GM19452 (cell line): ENCODE measurements around the gene DNAH2.

Experiments
- ATAC-seq: cut with Tn5 transposase; IDR thresholded peaks from one replicate; pipeline ENCODE4 v1.9.1; 2021; ENCODE audit not compliant: unreplicated experiment

DNAH2 gene

GRCh38 chr17:7719661-7720060, 2.1 kb downstream of the DNAH2 start:
- no peak for ATAC-seq

GRCh38 chr17:7720125-7720524, 2.6 kb downstream of the DNAH2 start:
- no peak for ATAC-seq

- ATAC-seq = no peak
Observed at GRCh38 chr17:7721612-7722011, 4.1 kb downstream of the DNAH2 start.

DNA sequence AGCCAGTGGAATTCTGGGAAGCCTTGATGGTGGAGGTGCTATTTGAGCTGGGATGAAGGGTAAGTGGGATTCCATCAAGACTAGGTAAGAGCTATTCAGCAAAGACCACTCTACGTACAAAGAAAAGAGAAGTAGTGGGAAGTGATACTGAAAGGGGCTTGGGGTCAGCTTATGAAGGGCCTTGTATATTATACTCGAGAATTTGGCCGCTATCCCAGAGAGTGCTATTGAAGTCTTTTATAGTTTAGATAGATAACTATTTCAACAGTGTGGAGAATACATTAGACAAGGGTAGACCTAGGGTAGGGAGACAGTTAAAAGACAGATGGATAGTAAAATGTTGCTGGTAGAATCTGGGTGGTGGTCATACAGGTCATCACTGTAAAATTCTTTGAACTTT, 10.3 kb downstream of the DNAH2 start:
- no peak for ATAC-seq

- no peak for ATAC-seq
Observed at GRCh38 chr17:7729816-7730215, 12.3 kb downstream of the DNAH2 start.

DNA sequence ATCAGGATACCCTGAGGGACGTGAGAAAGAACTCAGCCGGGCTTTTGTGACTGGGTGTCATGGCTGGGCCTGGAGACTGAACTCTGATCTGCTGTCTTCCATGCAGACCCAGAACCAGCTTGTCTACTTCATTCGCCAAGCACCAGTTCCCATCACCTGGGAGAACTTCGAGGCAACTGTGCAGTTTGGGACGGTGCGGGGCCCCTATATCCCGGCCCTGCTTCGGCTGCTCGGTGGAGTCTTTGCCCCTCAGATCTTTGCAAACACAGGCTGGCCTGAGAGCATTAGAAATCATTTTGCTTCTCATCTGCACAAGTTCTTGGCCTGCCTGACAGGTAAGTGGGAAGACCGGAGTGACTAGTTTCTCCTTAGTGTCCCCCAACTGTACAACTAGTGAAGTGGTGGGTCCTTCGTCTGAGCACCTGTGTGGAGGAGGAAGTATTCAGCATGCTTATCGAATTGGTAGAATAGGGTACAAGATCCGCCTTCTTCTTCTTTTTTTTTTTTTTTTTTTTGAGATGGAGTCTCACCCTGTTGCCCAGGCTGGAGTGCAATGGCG, 15.5 kb downstream of the DNAH2 start:
- no peak for ATAC-seq

DNA sequence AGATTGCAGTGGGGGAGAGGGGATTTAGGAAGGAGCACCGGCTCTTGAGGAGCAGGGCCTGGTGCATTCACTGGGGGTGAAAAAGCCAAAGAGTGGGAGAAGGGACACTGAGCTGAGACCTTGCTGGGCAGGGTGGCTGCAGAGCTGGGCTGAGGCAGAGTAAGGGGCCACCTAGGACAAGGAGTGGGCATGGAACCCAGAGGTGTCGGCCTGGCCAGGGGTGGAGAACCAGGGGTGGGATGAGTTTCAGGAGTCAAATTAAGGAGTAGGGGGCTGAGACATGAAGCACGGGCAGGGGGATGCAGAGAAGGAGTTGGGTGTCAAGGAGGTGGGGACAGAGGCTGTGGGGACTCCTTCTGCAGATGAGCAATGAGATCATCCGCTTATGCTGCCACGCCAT, 20.1 kb downstream of the DNAH2 start:
- ATAC-seq = no peak

- no peak for ATAC-seq
Observed at GRCh38 chr17:7739746-7740145, 22.2 kb downstream of the DNAH2 start.

GRCh38 chr17:7740481-7741001, 23.0 kb downstream of the DNAH2 start:
- ATAC-seq = no peak

- ATAC-seq = no peak
Observed at GRCh38 chr17:7742729-7743128, 25.2 kb downstream of the DNAH2 start.

DNA sequence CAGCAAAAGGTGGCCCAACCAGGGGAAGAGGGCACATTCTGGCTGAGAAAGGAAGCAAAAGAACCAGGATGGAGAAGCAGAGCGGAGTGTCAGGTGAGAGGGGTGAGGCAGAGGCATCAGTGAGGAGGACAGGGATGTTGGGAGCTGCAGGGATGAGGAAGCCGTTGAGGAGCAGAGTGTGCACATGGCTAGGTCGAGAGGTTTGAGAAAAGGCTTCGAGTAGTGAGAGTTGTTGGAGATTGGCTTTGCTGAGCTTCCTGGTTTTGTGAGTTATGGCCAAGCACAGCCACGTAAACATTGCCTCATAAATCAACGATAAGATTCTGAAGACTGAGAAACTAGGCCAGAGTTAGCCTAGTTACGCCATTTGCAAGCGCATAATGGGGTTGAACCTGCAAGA, 26.9 kb downstream of the DNAH2 start:
- ATAC-seq = no peak

GRCh38 chr17:7745748-7746470, 28.4 kb downstream of the DNAH2 start:
- ATAC-seq = no peak

- ATAC-seq = no peak
Observed at GRCh38 chr17:7747635-7748071, 30.1 kb downstream of the DNAH2 start.

- ATAC-seq = no peak
Observed at GRCh38 chr17:7748076-7748775, 30.7 kb downstream of the DNAH2 start.

GRCh38 chr17:7750321-7750821, 32.8 kb downstream of the DNAH2 start:
- ATAC-seq = no peak

- ATAC-seq = no peak
Observed at GRCh38 chr17:7754656-7755055, 37.1 kb downstream of the DNAH2 start.

GRCh38 chr17:7755095-7755890, 37.7 kb downstream of the DNAH2 start:
- no peak for ATAC-seq

GRCh38 chr17:7756968-7757367, 39.4 kb downstream of the DNAH2 start:
- no peak for ATAC-seq

DNA sequence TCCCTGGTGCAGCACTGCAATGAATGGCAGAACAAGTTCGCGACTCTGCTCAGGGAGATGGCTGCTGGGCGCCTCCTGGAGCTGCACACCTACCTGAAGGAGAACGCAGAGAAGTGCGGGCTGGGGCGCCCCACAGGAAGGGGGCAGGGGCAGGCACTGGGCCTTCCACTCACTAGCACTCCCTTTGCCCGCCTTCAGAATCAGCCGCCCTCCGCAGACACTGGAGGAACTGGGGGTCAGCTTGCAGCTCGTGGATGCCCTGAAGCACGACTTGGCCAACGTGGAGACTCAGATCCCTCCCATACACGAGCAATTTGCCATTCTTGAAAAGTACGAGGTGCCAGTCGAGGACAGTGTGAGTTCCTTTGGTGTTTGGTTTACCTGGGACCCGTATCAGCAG, 46.4 kb downstream of the DNAH2 start:
- no peak for ATAC-seq

DNA sequence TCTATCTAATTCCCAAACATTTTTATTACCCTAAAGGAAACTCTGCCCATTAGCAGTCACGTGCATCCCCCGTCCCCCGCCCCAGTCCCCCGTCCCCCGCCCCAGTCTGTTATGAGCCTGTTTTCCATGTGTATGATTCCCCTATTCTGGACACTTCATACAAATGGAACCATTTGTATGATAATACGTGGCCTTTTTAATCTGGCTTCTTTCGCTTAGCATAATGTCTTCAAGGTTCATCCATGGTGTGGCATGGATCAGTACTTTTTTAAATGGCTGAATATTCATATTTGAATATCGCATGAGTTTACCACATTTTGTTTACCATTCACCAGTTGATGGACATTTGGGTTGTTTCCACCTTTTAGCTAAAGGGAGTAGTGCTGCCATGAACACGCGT, 49.5 kb downstream of the DNAH2 start:
- ATAC-seq = no peak

- ATAC-seq = no peak
Observed at GRCh38 chr17:7767405-7768021, 50.0 kb downstream of the DNAH2 start.
